Measurements from ENCODE around the gene TEX264. TPM values are rescaled to one million over a fixed set of nuclear protein-coding genes. Genes with fewer than 3 reads are reported as not detected.

Gene TEX264
- total RNA-seq, 1 donor from 2014 or later, result 28.2 TPM

DNA sequence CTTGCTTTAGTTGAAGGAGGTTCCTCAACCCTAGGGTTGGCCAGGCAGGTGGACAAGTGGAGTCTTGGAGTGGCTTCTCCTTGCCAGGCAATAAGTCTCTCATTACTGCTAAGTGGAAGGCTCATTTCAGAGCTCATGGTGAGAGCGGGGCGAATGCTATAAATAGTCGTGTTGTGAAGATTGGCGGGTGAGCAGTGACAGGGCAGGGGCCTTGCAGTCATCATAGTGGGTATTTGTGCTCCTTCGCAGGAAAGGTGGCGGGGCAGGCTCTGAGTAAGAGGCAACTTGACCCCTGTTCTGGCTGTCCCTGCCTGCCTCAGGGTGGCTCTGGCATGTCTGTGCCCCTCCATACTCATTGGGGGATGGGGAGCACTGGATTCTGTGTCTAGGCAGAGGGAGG is 27.2 kb downstream of the TEX264 start:
- Mint-ChIP-seq H3K9me3 (ENCODE audit: unreplicated experiment) (no peaks in the 10 kb centered on the region), H3K4me1 (ENCODE audit: low read depth, unreplicated experiment) (no peaks in the 10 kb centered on the region), H3K27ac (ENCODE audit: unreplicated experiment) (no peak overlapping the region), H3K36me3 (ENCODE audit: low read depth, unreplicated experiment) (peaks cover 28% of the 10 kb centered on the region), H3K27me3 (ENCODE audit: low read depth, unreplicated experiment) (no peaks in the 10 kb centered on the region), H3K4me3 (ENCODE audit: unreplicated experiment) (no peak overlapping the region)
- no peak overlapping the region for H3K27ac ChIP-seq (ENCODE audit: low read depth, low read length)
- H3K4me3 ChIP-seq (ENCODE audit: insufficient read depth, low read depth, low read length), result no peak overlapping the region
- no peaks in the 10 kb centered on the region for H3K79me2 ChIP-seq (ENCODE audit: insufficient read depth, low read length)
- no peak for TF ChIP-seq EZH2 (IDR thresholded peaks at IDR 0.05; ENCODE audit: insufficient read depth, low read length)
- TF ChIP-seq, protein P1, sequence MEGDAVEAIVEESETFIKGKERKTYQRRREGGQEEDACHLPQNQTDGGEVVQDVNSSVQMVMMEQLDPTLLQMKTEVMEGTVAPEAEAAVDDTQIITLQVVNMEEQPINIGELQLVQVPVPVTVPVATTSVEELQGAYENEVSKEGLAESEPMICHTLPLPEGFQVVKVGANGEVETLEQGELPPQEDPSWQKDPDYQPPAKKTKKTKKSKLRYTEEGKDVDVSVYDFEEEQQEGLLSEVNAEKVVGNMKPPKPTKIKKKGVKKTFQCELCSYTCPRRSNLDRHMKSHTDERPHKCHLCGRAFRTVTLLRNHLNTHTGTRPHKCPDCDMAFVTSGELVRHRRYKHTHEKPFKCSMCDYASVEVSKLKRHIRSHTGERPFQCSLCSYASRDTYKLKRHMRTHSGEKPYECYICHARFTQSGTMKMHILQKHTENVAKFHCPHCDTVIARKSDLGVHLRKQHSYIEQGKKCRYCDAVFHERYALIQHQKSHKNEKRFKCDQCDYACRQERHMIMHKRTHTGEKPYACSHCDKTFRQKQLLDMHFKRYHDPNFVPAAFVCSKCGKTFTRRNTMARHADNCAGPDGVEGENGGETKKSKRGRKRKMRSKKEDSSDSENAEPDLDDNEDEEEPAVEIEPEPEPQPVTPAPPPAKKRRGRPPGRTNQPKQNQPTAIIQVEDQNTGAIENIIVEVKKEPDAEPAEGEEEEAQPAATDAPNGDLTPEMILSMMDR (IDR thresholded peaks at IDR 0.05; ENCODE audit: insufficient read depth, low read depth, low read length), result no peak
- H3K4me1 ChIP-seq (ENCODE audit: insufficient read depth, low read length), result no peaks in the 10 kb centered on the region
- no peaks in the 10 kb centered on the region for H3K9me3 ChIP-seq (ENCODE audit: insufficient read depth, low read depth, low read length)
- no peak overlapping the region for H3K9ac ChIP-seq (ENCODE audit: low read length)
- DNase-seq (ENCODE audit: low read depth) (no peak), FAIRE-seq (no peak)
- H3K36me3 ChIP-seq (ENCODE audit: insufficient read depth, low read length), result no peaks in the 10 kb centered on the region
- H2AFZ ChIP-seq (ENCODE audit: low read depth, low read length), result no peak overlapping the region
- H4K20me1 ChIP-seq (ENCODE audit: insufficient read depth, low read length), result peaks cover 25% of the 10 kb centered on the region
- no peak overlapping the region for H3K4me2 ChIP-seq (ENCODE audit: low read length)
- no peaks in the 10 kb centered on the region for H3K27me3 ChIP-seq (ENCODE audit: insufficient read depth, low read length)

DNA sequence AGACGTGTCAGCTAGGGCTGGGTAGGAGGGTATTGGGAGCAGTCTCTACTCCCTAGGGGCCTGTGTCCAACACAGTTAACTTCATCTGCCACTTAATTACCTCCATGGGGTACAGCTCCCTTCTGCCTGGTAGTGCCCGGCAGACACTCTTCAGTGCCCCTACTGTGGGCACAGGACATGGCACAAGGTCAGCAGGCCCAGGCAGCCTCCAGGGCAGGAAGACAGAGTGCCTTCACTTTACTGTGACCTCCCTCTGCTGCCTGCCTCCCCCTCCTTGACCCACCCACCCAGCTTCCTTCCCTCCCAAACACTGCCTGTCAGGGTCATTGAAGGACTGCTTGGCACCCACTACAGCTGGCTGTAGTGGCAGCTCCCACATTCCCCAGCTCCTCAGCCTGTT is 29.4 kb downstream of the TEX264 start:
- Histone ChIP-seq H3K4me2 (ENCODE audit: low read length) (no peak overlapping the region), H3K4me3 (ENCODE audit: insufficient read depth, low read depth, low read length) (no peak overlapping the region), H3K27me3 (ENCODE audit: insufficient read depth, low read length) (no peaks in the 10 kb centered on the region), H2AFZ (ENCODE audit: low read depth, low read length) (no peak overlapping the region), H3K4me1 (ENCODE audit: insufficient read depth, low read length) (no peaks in the 10 kb centered on the region), H3K9me3 (ENCODE audit: insufficient read depth, low read depth, low read length) (no peaks in the 10 kb centered on the region), H3K36me3 (ENCODE audit: insufficient read depth, low read length) (no peaks in the 10 kb centered on the region), H3K79me2 (ENCODE audit: insufficient read depth, low read length) (no peaks in the 10 kb centered on the region), H3K27ac (ENCODE audit: low read depth, low read length) (no peak overlapping the region), H4K20me1 (ENCODE audit: insufficient read depth, low read length) (peaks cover 40% of the 10 kb centered on the region), H3K9ac (ENCODE audit: low read length) (no peak overlapping the region)
- H3K4me1 Mint-ChIP-seq (ENCODE audit: low read depth, unreplicated experiment), result no peaks in the 10 kb centered on the region
- DNase-seq (ENCODE audit: low read depth) (no peak), FAIRE-seq (no peak)
- peaks cover 28% of the 10 kb centered on the region for H3K36me3 Mint-ChIP-seq (ENCODE audit: low read depth, unreplicated experiment)
- no peak for TF ChIP-seq EZH2 (IDR thresholded peaks at IDR 0.05; ENCODE audit: insufficient read depth, low read length)
- TF ChIP-seq, protein P1 (IDR thresholded peaks at IDR 0.05; ENCODE audit: insufficient read depth, low read depth, low read length), result no peak
- H3K27me3 Mint-ChIP-seq (ENCODE audit: low read depth, unreplicated experiment), result no peaks in the 10 kb centered on the region
- no peaks in the 10 kb centered on the region for H3K9me3 Mint-ChIP-seq (ENCODE audit: unreplicated experiment)
- no peak overlapping the region for H3K27ac Mint-ChIP-seq (ENCODE audit: unreplicated experiment)
- H3K4me3 Mint-ChIP-seq (ENCODE audit: unreplicated experiment), result no peak overlapping the region

DNA sequence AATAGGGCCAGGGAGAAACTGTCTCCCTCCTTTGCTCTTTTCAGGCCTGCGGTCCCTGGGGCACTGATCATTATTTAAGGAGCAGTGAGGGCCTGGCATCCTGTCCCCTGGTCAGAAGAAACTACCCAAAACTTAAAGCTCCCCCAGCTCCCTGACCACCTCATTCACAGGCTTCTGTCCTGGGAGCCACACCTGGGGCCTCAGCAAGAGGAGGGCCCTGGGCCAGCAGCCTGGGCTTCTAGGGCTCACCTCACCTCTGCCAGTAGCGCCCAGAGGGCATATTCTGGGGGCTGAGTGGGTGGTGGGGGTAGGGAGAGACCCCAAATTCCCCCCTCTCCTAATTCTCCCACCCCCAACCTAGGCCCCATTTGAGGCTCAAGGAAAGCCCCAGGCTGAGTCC is 31.1 kb downstream of the TEX264 start:
- Histone ChIP-seq H3K9me3 (ENCODE audit: insufficient read depth, low read depth, low read length) (no peaks in the 10 kb centered on the region), H3K27ac (ENCODE audit: low read depth, low read length) (no peak overlapping the region), H3K4me2 (ENCODE audit: low read length) (no peak overlapping the region), H3K79me2 (ENCODE audit: insufficient read depth, low read length) (no peaks in the 10 kb centered on the region), H3K4me3 (ENCODE audit: insufficient read depth, low read depth, low read length) (no peak overlapping the region), H3K9ac (ENCODE audit: low read length) (no peak overlapping the region), H2AFZ (ENCODE audit: low read depth, low read length) (no peak overlapping the region), H3K4me1 (ENCODE audit: insufficient read depth, low read length) (peaks cover 2% of the 10 kb centered on the region), H3K36me3 (ENCODE audit: insufficient read depth, low read length) (no peaks in the 10 kb centered on the region), H3K27me3 (ENCODE audit: insufficient read depth, low read length) (no peaks in the 10 kb centered on the region), H4K20me1 (ENCODE audit: insufficient read depth, low read length) (peaks cover 43% of the 10 kb centered on the region)
- FAIRE-seq (no peak), DNase-seq (ENCODE audit: low read depth) (no peak)
- Mint-ChIP-seq H3K36me3 (ENCODE audit: low read depth, unreplicated experiment) (peaks cover 22% of the 10 kb centered on the region), H3K27me3 (ENCODE audit: low read depth, unreplicated experiment) (peaks cover under 1% of the 10 kb centered on the region), H3K27ac (ENCODE audit: unreplicated experiment) (no peak overlapping the region), H3K4me3 (ENCODE audit: unreplicated experiment) (no peak overlapping the region), H3K4me1 (ENCODE audit: low read depth, unreplicated experiment) (no peaks in the 10 kb centered on the region), H3K9me3 (ENCODE audit: unreplicated experiment) (no peaks in the 10 kb centered on the region)
- TF ChIP-seq EZH2 (IDR thresholded peaks at IDR 0.05; ENCODE audit: insufficient read depth, low read length), result no peak
- TF ChIP-seq, protein P1 (IDR thresholded peaks at IDR 0.05; ENCODE audit: insufficient read depth, low read depth, low read length), result no peak
